Upper lobe of right lung (tissue), 1 donor: Measurements from ENCODE around the gene PRKAR1B. TPM values are rescaled to one million over a fixed set of nuclear protein-coding genes. Genes with fewer than 3 reads are reported as not detected.
"Not testable (repeated sequence)": the region's sequence is repeated elsewhere in the genome, so short reads cannot be mapped to it uniquely, and the experiment has no call there.

ENCODE experiments used
- ATAC-seq: fragments of 200-7000 bp; cut with Tn5 transposase; one replicate; pipeline ENCODE4 v1.9.1; 2020; ENCODE audit warnings: mild to moderate bottlenecking, moderate library complexity
- DNase-seq: peaks from one replicate; pipeline ENCODE4 v3.0.0-alpha.2; 2020
- H3K27ac ChIP-seq: fragments of 200-600 bp; one replicate; pipeline ENCODE4 v1.8.0; 2022
- H3K27me3 ChIP-seq: fragments of 200-600 bp; one replicate; pipeline ENCODE4 v1.8.0; 2022; ENCODE audit warnings: mild to moderate bottlenecking
- H3K36me3 ChIP-seq: fragments of 200-600 bp; one replicate; pipeline ENCODE4 v1.8.0; 2022
- H3K4me1 ChIP-seq: fragments of 200-600 bp; one replicate; pipeline ENCODE4 v1.8.0; 2022
- H3K4me3 ChIP-seq: fragments of 200-600 bp; one replicate; pipeline ENCODE4 v1.8.0; 2022; ENCODE audit warnings: mild to moderate bottlenecking
- H3K9me3 ChIP-seq: fragments of 200-600 bp; one replicate; pipeline ENCODE4 v1.8.0; 2022
- intact Hi-C: fragments of 100-400 bp; cut with DNase I; formaldehyde crosslinking; loops from one replicate; pipeline ENCODE4 v1.11.0; 2022
- total RNA-seq: library from RNA; stranded (reverse); fragmentation: NEBNext Ultra II Directional; extraction: Animal tissue kit (Norgen Biotek cat#: 25700); gene quantifications from one replicate; pipeline ENCODE4 v1.2.1, GENCODE V29; 2021
- TF ChIP-seq, protein P1 (sequence below): fragments of 200-600 bp; IDR thresholded peaks from one replicate; pipeline ENCODE4 v1.8.0; 2022; ENCODE audit warnings: antibody characterized with exemption
- donor health status: DM: no; HTN: yes; CAD: no; lungs with severe emphysema.

PRKAR1B gene
- total RNA-seq, 1 donor from 2014 or later, result 25.7 TPM

DNA sequence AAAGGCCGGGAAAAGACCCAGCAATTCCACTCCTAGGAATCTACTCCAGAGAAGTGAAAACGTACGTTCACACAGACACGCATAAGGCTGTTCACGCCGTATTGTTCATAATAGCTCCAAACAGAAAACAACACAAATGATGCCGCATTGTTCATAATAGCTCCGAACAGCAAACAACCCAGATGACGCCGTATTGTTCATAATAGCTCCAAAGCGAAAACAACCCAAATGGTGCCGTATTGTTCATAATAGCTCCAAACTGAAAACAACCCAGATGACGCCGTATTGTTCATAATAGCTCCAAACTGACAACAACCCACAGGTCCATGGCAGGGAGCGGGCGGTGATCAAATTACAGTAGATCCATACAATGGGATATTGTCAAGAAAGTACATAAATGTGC lies 85.8 kb downstream of the PRKAR1B start:
- Histone ChIP-seq H3K27me3 (no peaks in the 10 kb centered on the region), H3K9me3 (no peaks in the 10 kb centered on the region), H3K4me1 (no peaks in the 10 kb centered on the region), H3K36me3 (no peaks in the 10 kb centered on the region), H3K4me3 (no peak overlapping the region), H3K27ac (no peak overlapping the region)
- intact Hi-C loops, result no loop called here
- ATAC-seq, result no peak
- DNase-seq, result no peak
- TF ChIP-seq, protein P1, sequence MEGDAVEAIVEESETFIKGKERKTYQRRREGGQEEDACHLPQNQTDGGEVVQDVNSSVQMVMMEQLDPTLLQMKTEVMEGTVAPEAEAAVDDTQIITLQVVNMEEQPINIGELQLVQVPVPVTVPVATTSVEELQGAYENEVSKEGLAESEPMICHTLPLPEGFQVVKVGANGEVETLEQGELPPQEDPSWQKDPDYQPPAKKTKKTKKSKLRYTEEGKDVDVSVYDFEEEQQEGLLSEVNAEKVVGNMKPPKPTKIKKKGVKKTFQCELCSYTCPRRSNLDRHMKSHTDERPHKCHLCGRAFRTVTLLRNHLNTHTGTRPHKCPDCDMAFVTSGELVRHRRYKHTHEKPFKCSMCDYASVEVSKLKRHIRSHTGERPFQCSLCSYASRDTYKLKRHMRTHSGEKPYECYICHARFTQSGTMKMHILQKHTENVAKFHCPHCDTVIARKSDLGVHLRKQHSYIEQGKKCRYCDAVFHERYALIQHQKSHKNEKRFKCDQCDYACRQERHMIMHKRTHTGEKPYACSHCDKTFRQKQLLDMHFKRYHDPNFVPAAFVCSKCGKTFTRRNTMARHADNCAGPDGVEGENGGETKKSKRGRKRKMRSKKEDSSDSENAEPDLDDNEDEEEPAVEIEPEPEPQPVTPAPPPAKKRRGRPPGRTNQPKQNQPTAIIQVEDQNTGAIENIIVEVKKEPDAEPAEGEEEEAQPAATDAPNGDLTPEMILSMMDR, result no peak

DNA sequence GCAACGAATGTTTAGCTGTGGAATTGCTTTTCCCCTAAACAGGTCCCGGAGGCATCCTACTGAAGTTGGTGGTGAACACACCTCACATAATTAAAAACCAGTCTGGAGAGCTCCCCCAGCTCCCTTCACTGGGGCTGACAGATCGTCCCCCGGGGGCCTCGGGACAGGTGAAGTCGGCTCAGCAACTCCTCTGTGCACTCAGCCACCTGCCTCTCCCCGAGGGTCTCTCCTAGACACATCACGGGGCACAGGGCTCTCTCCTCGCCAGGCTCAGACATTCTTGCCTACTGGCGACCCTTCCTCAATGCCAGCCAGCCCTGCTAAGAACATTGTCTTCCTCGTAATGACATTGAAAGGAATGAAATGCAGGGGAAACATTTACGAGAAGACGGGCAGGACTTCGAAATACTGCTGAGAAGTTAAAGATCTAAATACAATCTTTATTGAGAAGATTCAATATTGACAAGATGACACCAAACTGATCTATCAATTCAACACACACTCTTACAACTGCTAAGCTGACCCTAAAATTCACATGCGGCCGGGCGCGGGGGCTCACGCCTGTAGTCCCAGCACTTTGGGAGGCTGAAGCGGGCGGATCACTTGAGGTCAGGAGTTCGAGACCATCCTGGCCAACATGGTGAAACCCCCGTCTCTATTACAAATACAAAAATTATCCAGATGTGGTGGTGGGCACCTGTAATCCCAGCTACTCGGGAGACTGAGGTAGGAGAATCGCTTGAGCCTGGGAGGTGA lies 88.6 kb downstream of the PRKAR1B start:
- Histone ChIP-seq H3K4me1 (no peaks in the 10 kb centered on the region), H3K4me3 (no peak overlapping the region), H3K27ac (no peak overlapping the region), H3K9me3 (no peaks in the 10 kb centered on the region), H3K27me3 (no peaks in the 10 kb centered on the region), H3K36me3 (no peaks in the 10 kb centered on the region)
- TF ChIP-seq, protein P1, result no peak
- ATAC-seq, result no peak
- intact Hi-C loops, result no loop called here
- DNase-seq, result peak; percentile 32

DNA sequence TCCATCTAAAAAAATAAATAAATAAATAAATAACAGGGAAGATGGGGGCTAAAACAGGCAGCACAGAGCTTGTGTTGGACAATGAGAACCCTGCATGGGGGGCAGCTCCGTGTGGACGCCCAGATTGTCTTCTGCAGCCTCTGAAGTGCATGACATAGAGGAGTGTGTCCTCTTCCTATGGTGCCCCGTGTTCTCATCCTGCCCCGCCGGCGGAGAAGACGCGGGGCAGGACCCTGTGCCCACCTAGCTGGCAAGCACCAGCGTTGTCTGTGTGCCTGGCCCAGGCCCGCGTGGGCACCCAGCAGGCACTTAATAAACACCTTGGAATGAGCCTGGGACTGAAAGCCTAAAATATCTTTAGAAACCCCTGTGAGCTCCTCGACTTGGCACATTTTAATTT lies 89.3 kb downstream of the PRKAR1B start:
- ATAC-seq, result peak; percentile 34
- TF ChIP-seq, protein P1, result no peak
- intact Hi-C loops, result no loop called here

DNA sequence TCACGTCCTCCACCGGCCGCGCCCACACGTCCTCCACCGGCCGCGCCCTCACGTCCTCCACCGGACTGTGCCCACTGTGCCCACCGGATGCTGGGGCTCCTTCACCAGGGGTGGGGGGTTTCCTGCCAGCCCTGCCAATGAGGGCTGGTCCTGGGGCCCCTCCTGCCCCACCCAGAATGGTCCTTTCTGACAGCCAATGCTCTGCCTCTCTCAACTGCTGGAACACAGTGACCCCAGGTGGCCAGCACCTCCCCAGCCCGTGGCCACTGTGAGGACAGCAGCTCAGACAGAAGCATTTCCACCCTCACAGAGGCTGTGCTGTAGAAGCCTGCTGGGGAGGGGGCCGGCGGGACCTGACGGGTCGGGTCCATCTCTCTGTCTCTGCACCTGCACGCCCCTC lies 90.7 kb downstream of the PRKAR1B start:
- ATAC-seq (peak; percentile 72), DNase-seq (peak; percentile 64)
- Histone ChIP-seq H3K27me3 (no peaks in the 10 kb centered on the region), H3K4me3 (no peak overlapping the region), H3K27ac (no peak overlapping the region), H3K36me3 (no peaks in the 10 kb centered on the region), H3K9me3 (no peaks in the 10 kb centered on the region), H3K4me1 (no peaks in the 10 kb centered on the region)
- intact Hi-C loops, result no loop called here
- TF ChIP-seq, protein P1, result peak; percentile 41

More for the DNA sequence above, 89.3 kb downstream of the PRKAR1B start:
- no peak overlapping the region for H3K4me3 ChIP-seq
- H3K4me1 ChIP-seq, result no peaks in the 10 kb centered on the region
- H3K27me3 ChIP-seq, result no peaks in the 10 kb centered on the region
- H3K36me3 ChIP-seq, result no peaks in the 10 kb centered on the region
- no peak for DNase-seq
- no peaks in the 10 kb centered on the region for H3K9me3 ChIP-seq
- H3K27ac ChIP-seq, result no peak overlapping the region

DNA sequence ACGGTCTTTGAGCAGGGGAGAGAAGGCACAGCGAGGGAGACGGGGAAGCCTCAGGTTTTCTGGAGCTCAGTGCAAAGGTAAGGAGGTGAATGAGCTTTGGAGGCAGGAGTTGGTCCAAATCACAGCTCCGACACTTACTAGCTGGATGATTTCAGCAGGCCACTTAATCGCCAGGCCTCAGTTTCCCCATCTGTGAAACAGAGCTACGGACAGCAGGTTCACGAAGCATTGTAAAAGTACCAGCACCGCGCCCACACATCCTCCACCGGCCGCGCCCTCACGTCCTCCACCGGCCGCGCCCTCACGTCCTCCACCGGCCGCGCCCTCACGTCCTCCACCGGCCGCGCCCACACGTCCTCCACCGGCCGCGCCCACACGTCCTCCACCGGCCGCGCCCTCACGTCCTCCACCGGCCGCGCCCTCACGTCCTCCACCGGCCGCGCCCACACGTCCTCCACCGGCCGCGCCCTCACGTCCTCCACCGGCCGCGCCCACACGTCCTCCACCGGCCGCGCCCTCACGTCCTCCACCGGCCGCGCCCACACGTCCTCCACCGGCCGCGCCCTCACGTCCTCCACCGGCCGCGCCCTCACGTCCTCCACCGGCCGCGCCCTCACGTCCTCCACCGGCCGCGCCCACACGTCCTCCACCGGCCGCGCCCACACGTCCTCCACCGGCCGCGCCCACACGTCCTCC lies 91.2 kb downstream of the PRKAR1B start:
- H3K36me3 ChIP-seq, H3K27me3 ChIP-seq, H3K4me1 ChIP-seq, H3K9me3 ChIP-seq, intact Hi-C loops, ATAC-seq, DNase-seq, H3K4me3 ChIP-seq, H3K27ac ChIP-seq: not testable (repeated sequence)

DNA sequence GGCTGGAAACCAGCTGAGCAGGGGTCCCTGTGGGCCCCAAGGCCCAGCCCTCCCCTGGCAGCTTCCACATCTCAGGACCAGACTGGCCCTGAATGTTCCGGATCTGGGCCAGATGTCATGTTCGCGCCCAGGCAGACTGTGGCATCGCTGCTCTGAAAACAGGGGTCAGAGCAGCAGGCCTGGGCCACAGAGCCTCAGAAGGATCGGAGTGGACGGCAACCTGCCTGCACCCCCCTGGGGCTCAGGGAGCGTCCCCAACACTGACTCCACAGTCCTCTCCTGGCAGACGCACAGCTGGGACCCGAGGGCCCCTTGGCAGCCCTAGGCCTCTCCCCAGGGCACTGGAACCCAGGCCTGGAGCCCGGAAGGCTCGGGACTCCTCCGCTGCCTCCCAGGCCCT lies 91.9 kb downstream of the PRKAR1B start:
- no peaks in the 10 kb centered on the region for H3K9me3 ChIP-seq
- TF ChIP-seq, protein P1, result no peak
- no peaks in the 10 kb centered on the region for H3K36me3 ChIP-seq
- ATAC-seq, result no peak
- no peaks in the 10 kb centered on the region for H3K4me1 ChIP-seq
- intact Hi-C loops, result no loop called here
- H3K4me3 ChIP-seq, result no peak overlapping the region
- no peak overlapping the region for H3K27ac ChIP-seq
- no peaks in the 10 kb centered on the region for H3K27me3 ChIP-seq
- DNase-seq, result peak; percentile 52
